ENCODE data around the gene GALNT2.

GALNT2 gene

GRCh38 chr1:230066466-230067404 lies at the start of gene GALNT2:
GALNT2 (plus strand) TSS chr1:230067238; CDS start chr1:230067281, 43 bp downstream.
- DNase-seq (ENCODE audit: low read depth) = peak; percentile 86

GRCh38 chr1:230020451-230020850 lies 46.6 kb upstream of the GALNT2 start:
- no peak for DNase-seq (ENCODE audit: low read depth)

- DNase-seq (ENCODE audit: low read depth) = no peak
Observed at GRCh38 chr1:230022666-230023380, 44.2 kb upstream of the GALNT2 start.

- DNase-seq (ENCODE audit: low read depth) = no peak
Observed at GRCh38 chr1:230025686-230026085, 41.4 kb upstream of the GALNT2 start.

GRCh38 chr1:230026139-230026538 lies 40.9 kb upstream of the GALNT2 start:
- DNase-seq (ENCODE audit: low read depth) = no peak

GRCh38 chr1:230026572-230026971 lies 40.5 kb upstream of the GALNT2 start:
- DNase-seq (ENCODE audit: low read depth) = no peak

- DNase-seq (ENCODE audit: low read depth) = no peak
Observed at GRCh38 chr1:230028602-230029223, 38.3 kb upstream of the GALNT2 start.

- no peak for DNase-seq (ENCODE audit: low read depth)
Observed at GRCh38 chr1:230029244-230029941, 37.6 kb upstream of the GALNT2 start.

- DNase-seq (ENCODE audit: low read depth) = no peak
Observed at GRCh38 chr1:230030122-230030821, 36.8 kb upstream of the GALNT2 start.

GRCh38 chr1:230031131-230031530 lies 35.9 kb upstream of the GALNT2 start:
- no peak for DNase-seq (ENCODE audit: low read depth)

- DNase-seq (ENCODE audit: low read depth) = no peak
Observed at GRCh38 chr1:230032516-230033281, 34.3 kb upstream of the GALNT2 start.

GRCh38 chr1:230037261-230037660 lies 29.8 kb upstream of the GALNT2 start:
- DNase-seq (ENCODE audit: low read depth) = no peak

GRCh38 chr1:230040440-230040839 lies 26.6 kb upstream of the GALNT2 start:
- no peak for DNase-seq (ENCODE audit: low read depth)

GRCh38 chr1:230043081-230043480 lies 24.0 kb upstream of the GALNT2 start:
- no peak for DNase-seq (ENCODE audit: low read depth)

- DNase-seq (ENCODE audit: low read depth) = no peak
Observed at GRCh38 chr1:230044729-230045128, 22.3 kb upstream of the GALNT2 start.

- no peak for DNase-seq (ENCODE audit: low read depth)
Observed at GRCh38 chr1:230047114-230047865, 19.7 kb upstream of the GALNT2 start.

GRCh38 chr1:230048322-230048721 lies 18.7 kb upstream of the GALNT2 start:
- no peak for DNase-seq (ENCODE audit: low read depth)

- no peak for DNase-seq (ENCODE audit: low read depth)
Observed at GRCh38 chr1:230048922-230049321, 18.1 kb upstream of the GALNT2 start.

GRCh38 chr1:230049731-230050130 lies 17.3 kb upstream of the GALNT2 start:
- no peak for DNase-seq (ENCODE audit: low read depth)
